Fibroblast of lung (primary cell): ENCODE results near the gene CHN2.

Experiments
- EZH2 ChIP-seq: IDR thresholded peaks from 2 replicates; pipeline ENCODE4 v1.5.1; 2012; ENCODE audit warnings: low read length, control low read depth, mild to moderate bottlenecking; ENCODE audit errors: missing control alignments
- TF ChIP-seq, protein P1 (sequence below), 2 donors: IDR thresholded peaks in 1 of 2; conservative IDR thresholded peaks in 1 of 2; 1 replicate in 1 of 2; 2 replicates in 1 of 2; pipeline ENCODE4 v1.5.1; 2011 to 2012; ENCODE audit warnings: low read length in 2 of 2, control low read depth in 1 of 2, inconsistent platforms in 1 of 2, low read depth in 1 of 2, mild to moderate bottlenecking in 1 of 2

DNA sequence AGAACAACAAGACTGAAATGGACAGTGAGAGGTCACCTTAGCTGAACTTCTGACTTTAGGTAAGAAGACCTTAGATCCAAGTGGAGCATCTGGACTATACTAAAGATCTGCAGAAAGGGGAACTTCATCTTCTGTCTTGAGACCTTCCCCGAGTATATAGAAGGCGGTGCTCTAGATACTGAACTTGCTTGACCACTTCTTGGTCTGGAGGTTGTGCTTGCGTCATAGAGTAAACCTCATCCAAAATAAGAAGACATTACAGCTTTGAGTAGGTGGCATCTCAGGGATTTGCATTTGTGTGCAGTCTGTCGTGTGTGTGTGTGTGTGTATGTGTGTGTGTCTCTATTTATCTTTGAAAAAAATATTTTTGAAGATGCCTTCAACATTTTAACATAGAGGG is 157.5 kb downstream of the CHN2 start:
- TF ChIP-seq, protein P1, sequence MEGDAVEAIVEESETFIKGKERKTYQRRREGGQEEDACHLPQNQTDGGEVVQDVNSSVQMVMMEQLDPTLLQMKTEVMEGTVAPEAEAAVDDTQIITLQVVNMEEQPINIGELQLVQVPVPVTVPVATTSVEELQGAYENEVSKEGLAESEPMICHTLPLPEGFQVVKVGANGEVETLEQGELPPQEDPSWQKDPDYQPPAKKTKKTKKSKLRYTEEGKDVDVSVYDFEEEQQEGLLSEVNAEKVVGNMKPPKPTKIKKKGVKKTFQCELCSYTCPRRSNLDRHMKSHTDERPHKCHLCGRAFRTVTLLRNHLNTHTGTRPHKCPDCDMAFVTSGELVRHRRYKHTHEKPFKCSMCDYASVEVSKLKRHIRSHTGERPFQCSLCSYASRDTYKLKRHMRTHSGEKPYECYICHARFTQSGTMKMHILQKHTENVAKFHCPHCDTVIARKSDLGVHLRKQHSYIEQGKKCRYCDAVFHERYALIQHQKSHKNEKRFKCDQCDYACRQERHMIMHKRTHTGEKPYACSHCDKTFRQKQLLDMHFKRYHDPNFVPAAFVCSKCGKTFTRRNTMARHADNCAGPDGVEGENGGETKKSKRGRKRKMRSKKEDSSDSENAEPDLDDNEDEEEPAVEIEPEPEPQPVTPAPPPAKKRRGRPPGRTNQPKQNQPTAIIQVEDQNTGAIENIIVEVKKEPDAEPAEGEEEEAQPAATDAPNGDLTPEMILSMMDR (conservative IDR thresholded peaks at IDR 0.05 in 1 of 2, IDR thresholded peaks at IDR 0.05 in 1 of 2; ENCODE audit: low read depth in 1 of 2, low read length in 2 of 2): no peak
- TF ChIP-seq EZH2: no peak
